Osteoblast (primary cell): ENCODE measurements around the gene SPTBN2. TPM values are rescaled to one million over a fixed set of nuclear protein-coding genes. Genes with fewer than 3 reads are reported as not detected.
A peak's percentile ranks its signal among the peaks of the same experiment; 100 is the strongest.

Experiments
- DNase-seq: peaks from one replicate; pipeline ENCODE4 v3.0.0; 2011; ENCODE audit warnings: low spot score, mixed read lengths; ENCODE audit not compliant: insufficient read length; ENCODE audit errors: missing footprints
- H2AFZ ChIP-seq: 2 replicates; pipeline ENCODE4 v1.6.0; 2011; ENCODE audit warnings: mild to moderate bottlenecking, low read length
- H3K27ac ChIP-seq: 2 replicates; pipeline ENCODE4 v1.5.1; 2011; ENCODE audit warnings: mild to moderate bottlenecking, low read depth, low read length, moderate library complexity
- H3K27me3 ChIP-seq: 2 replicates; pipeline ENCODE4 v1.6.0; 2012; ENCODE audit warnings: mild to moderate bottlenecking, control low read depth, inconsistent platforms, low read length, moderate library complexity; ENCODE audit not compliant: insufficient read depth
- H3K36me3 ChIP-seq: 2 replicates; pipeline ENCODE4 v1.5.1; 2011; ENCODE audit warnings: mild to moderate bottlenecking, low read length, control low read depth, moderate library complexity; ENCODE audit not compliant: insufficient read depth
- H3K4me1 ChIP-seq: 2 replicates; pipeline ENCODE4 v1.5.1; 2011; ENCODE audit warnings: mild to moderate bottlenecking, low read length, control low read depth, moderate library complexity; ENCODE audit not compliant: insufficient read depth
- H3K4me2 ChIP-seq: 2 replicates; pipeline ENCODE4 v1.6.0; 2011; ENCODE audit warnings: mild to moderate bottlenecking, low read length; ENCODE audit not compliant: insufficient read depth
- H3K4me3 ChIP-seq: fragments of 200-600 bp; sonication (generic); 3 replicates; pipeline ENCODE4 v1.5.1; 2012; ENCODE audit warnings: mild to moderate bottlenecking, low read length, inconsistent platforms; ENCODE audit not compliant: insufficient read depth
- H3K79me2 ChIP-seq: 2 replicates; pipeline ENCODE4 v1.6.0; 2012; ENCODE audit warnings: mild to moderate bottlenecking, low read length, control low read depth, inconsistent platforms; ENCODE audit not compliant: insufficient read depth
- H3K9me3 ChIP-seq: 2 replicates; pipeline ENCODE4 v1.5.1; 2011; ENCODE audit warnings: low read depth, low read length, control low read depth
- H4K20me1 ChIP-seq: 2 replicates; pipeline ENCODE4 v1.6.0; 2012; ENCODE audit warnings: mild to moderate bottlenecking, low read length, control low read depth; ENCODE audit not compliant: insufficient read depth
- CTCF ChIP-seq: IDR thresholded peaks from 2 replicates; pipeline ENCODE4 v1.5.1; 2011; ENCODE audit warnings: mild to moderate bottlenecking, low read depth, low read length, moderate library complexity; ENCODE audit errors: extremely low read depth
- total RNA-seq: library from RNA; depleted of rRNA; stranded (reverse); fragments of >200 nt; gene quantifications from 2 replicates; pipeline ENCODE4 v1.2.3, GENCODE V29; 2012

Gene SPTBN2
- total RNA-seq: 0.88 and 2.2 TPM in 2 replicates

- no peaks in the 10 kb centered on the region for H3K4me1 ChIP-seq
- no peak within 1 kb of the TSS for H3K27ac ChIP-seq
- H3K36me3 ChIP-seq: no peaks in the 10 kb centered on the region
- no peaks in the 10 kb centered on the region for H3K79me2 ChIP-seq
- H2AFZ ChIP-seq: peak within 1 kb of the TSS; percentile 53
- H3K27me3 ChIP-seq: peaks cover 72% of the 10 kb centered on the region
- peak within 1 kb of the TSS; percentile 65 for H3K4me2 ChIP-seq
- DNase-seq: peak; percentile 88
- peak within 1 kb of the TSS; percentile 53 for H3K4me3 ChIP-seq
- no peaks in the 10 kb centered on the region for H3K9me3 ChIP-seq
- no peaks in the 10 kb centered on the region for H4K20me1 ChIP-seq
- TF ChIP-seq CTCF: no peak
Observed at GRCh38 chr11:66728693-66729385, at the start of gene SPTBN2. SPTBN2 (minus strand) TSS chr11:66729216; CDS start chr11:66721240, 7,976 bp downstream.

- H3K4me1 ChIP-seq: peaks cover 14% of the 10 kb centered on the region
Observed at GRCh38 chr11:66768818-66769217, 39.8 kb upstream of the SPTBN2 start.

GRCh38 chr11:66768088-66768521 is 39.1 kb upstream of the SPTBN2 start:
- no peak for TF ChIP-seq CTCF
- peak overlapping the region; percentile 77 for H3K27ac ChIP-seq

More at GRCh38 chr11:66768818-66769217, 39.8 kb upstream of the SPTBN2 start:
- Histone ChIP-seq H3K27me3 (no peaks in the 10 kb centered on the region), H3K27ac (peak overlapping the region; percentile 77), H4K20me1 (no peaks in the 10 kb centered on the region), H3K4me2 (no peak overlapping the region), H2AFZ (no peak overlapping the region), H3K9me3 (no peaks in the 10 kb centered on the region), H3K79me2 (no peaks in the 10 kb centered on the region), H3K36me3 (no peaks in the 10 kb centered on the region), H3K4me3 (no peak overlapping the region)
- no peak for TF ChIP-seq CTCF
- DNase-seq: no peak

GRCh38 chr11:66767666-66768065 is 38.6 kb upstream of the SPTBN2 start:
- no peak for DNase-seq
- Histone ChIP-seq H2AFZ (no peak overlapping the region), H4K20me1 (no peaks in the 10 kb centered on the region), H3K27me3 (no peaks in the 10 kb centered on the region), H3K27ac (peak overlapping the region; percentile 77), H3K36me3 (no peaks in the 10 kb centered on the region), H3K79me2 (no peaks in the 10 kb centered on the region), H3K9me3 (no peaks in the 10 kb centered on the region), H3K4me3 (no peak overlapping the region), H3K4me2 (no peak overlapping the region), H3K4me1 (peaks cover 14% of the 10 kb centered on the region)
- TF ChIP-seq CTCF: no peak

More at GRCh38 chr11:66768088-66768521, 39.1 kb upstream of the SPTBN2 start:
- H3K79me2 ChIP-seq: no peaks in the 10 kb centered on the region
- no peaks in the 10 kb centered on the region for H3K27me3 ChIP-seq
- no peaks in the 10 kb centered on the region for H4K20me1 ChIP-seq
- H3K9me3 ChIP-seq: no peaks in the 10 kb centered on the region
- H3K4me3 ChIP-seq: no peak overlapping the region
- H3K36me3 ChIP-seq: no peaks in the 10 kb centered on the region
- DNase-seq: peak; percentile 85
- no peak overlapping the region for H3K4me2 ChIP-seq
- no peak overlapping the region for H2AFZ ChIP-seq
- peaks cover 14% of the 10 kb centered on the region for H3K4me1 ChIP-seq
